Memory B cell (primary cell): Measurements from ENCODE around the gene IPO9.

Experiments
- ATAC-seq: fragments of 150-1000 bp; cut with Tn5 transposase; 2 replicates; pipeline ENCODE4 v1.10.0; 2021; ENCODE audit warnings: low read depth, mild to moderate bottlenecking, moderate library complexity
- DNase-seq, 2 donors: peaks; one replicate each; pipeline ENCODE4 v3.0.0; 2022; ENCODE audit warnings: low spot score in 2 of 2
- H3K27ac Mint-ChIP-seq: one replicate; pipeline ENCODE4 v1.8.0; 2022; ENCODE audit warnings: mild to moderate bottlenecking, moderate library complexity, mixed read lengths
- H3K27me3 Mint-ChIP-seq: one replicate; pipeline ENCODE4 v1.8.0; 2022; ENCODE audit warnings: mixed read lengths
- H3K36me3 Mint-ChIP-seq: one replicate; pipeline ENCODE4 v1.8.0; 2022; ENCODE audit warnings: mild to moderate bottlenecking, mixed read lengths
- H3K4me1 Mint-ChIP-seq: one replicate; pipeline ENCODE4 v1.8.0; 2022; ENCODE audit warnings: mixed read lengths
- H3K4me3 Mint-ChIP-seq: one replicate; pipeline ENCODE4 v1.8.0; 2022; ENCODE audit warnings: mild to moderate bottlenecking, moderate library complexity, mixed read lengths
- H3K9me3 Mint-ChIP-seq: one replicate; pipeline ENCODE4 v1.8.0; 2022; ENCODE audit warnings: mixed read lengths

Gene IPO9

DNA sequence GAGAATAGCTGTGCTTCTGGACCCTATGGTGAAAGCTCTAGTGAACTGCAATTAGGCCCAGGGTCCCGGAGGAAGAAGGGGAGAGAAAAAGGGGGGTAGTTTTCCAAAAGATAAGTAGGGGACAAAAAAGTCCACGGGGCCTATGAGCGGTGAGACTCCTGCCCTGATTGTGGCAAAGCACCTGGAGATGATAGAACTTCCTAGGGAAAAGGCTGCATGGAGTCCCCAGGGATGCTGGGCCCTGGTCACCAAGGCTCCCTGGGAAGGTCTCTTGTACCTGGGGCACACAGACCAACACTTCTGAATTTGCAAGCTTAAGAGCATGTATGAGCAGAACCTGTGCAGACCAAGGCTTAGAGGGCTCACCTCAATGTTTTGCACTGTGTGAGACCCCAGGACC lies 54.3 kb downstream of the IPO9 start:
- H3K9me3 Mint-ChIP-seq = no peaks in the 10 kb centered on the region
- ATAC-seq (no peak), DNase-seq (no peak)
- H3K36me3 Mint-ChIP-seq = no peaks in the 10 kb centered on the region
- H3K4me3 Mint-ChIP-seq = no peak overlapping the region
- H3K4me1 Mint-ChIP-seq = peaks cover 15% of the 10 kb centered on the region
- peaks cover 13% of the 10 kb centered on the region for H3K27me3 Mint-ChIP-seq
- no peak overlapping the region for H3K27ac Mint-ChIP-seq

DNA sequence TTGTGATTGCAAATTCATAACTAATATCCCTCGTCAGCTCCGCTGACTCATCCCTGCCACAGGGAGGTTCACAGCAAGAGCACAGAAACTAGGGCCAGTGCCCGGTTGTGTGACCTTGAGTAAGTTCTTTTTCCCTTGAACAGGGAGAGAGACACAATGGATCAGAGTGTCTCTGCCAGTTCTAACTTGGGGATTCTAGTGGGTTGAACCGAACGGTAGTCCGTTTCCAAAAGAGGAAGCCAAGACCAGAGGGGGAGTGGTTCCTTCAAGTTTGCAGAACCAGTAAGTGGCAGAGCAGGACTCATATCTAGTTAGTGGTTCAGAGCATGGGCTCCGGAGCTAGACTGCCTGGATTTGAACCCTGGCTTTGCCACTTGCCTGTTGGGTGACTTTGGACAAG lies 54.8 kb downstream of the IPO9 start:
- peak in 1 of 2 donors; percentile 29 for DNase-seq
- Mint-ChIP-seq H3K9me3 (no peaks in the 10 kb centered on the region), H3K27ac (no peak overlapping the region), H3K36me3 (no peaks in the 10 kb centered on the region), H3K4me3 (no peak overlapping the region), H3K4me1 (peaks cover 15% of the 10 kb centered on the region), H3K27me3 (peaks cover 13% of the 10 kb centered on the region)
- ATAC-seq = peak; percentile 45

DNA sequence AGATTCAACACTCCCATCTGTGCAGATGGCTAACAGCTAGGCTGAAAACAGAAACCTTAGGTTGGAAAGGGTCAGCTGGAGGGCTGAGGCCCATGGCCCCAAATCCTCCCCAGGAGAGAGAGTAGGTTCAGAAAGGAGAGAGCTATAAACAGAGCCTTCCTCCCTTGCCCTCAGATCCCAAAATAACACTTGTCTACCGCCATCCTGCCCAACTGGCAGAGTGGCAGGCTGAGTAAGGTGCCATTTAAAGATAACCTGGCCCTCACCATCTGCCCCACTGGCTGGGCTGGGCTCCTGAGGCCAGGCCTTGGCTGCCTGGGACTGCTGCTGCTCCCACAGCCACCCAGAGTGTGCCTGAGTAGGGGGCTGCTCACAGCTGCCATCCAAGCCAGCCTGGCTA lies 55.5 kb downstream of the IPO9 start:
- Mint-ChIP-seq H3K4me3 (no peak overlapping the region), H3K9me3 (no peaks in the 10 kb centered on the region), H3K27ac (no peak overlapping the region), H3K4me1 (peaks cover 15% of the 10 kb centered on the region), H3K36me3 (no peaks in the 10 kb centered on the region), H3K27me3 (peaks cover 13% of the 10 kb centered on the region)
- ATAC-seq = no peak
- DNase-seq = no peak

DNA sequence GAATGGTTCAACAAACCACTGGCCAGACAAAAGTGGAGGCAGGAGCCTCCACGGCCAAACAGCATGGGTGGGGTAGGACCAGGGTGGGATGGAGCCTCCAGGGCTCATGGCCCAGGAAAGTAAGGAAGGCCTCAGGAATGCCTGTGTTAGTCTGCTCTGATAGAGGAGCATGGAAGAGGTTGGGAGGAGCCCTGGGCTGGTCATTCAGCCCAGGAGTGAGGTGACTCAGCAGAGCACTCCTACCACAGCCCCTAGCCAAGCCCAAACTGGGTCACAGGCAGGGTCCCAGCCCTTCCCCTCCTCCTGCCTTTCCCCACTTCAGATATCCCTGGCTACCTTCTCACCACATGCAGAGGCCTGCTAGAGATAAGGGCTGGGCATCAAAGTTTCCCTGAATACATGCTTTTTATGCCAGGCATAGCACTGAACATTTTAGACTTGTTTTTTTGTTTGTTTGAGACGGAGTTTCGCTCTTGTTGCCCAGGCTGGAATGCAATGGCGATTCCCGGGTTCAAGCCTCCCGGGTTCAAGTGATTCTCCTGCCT lies 56.6 kb downstream of the IPO9 start:
- ATAC-seq (no peak), DNase-seq (no peak)
- Mint-ChIP-seq H3K4me1 (peaks cover 18% of the 10 kb centered on the region), H3K27ac (no peak overlapping the region), H3K4me3 (no peak overlapping the region), H3K36me3 (peaks cover 2% of the 10 kb centered on the region), H3K27me3 (peaks cover 17% of the 10 kb centered on the region), H3K9me3 (no peaks in the 10 kb centered on the region)

DNA sequence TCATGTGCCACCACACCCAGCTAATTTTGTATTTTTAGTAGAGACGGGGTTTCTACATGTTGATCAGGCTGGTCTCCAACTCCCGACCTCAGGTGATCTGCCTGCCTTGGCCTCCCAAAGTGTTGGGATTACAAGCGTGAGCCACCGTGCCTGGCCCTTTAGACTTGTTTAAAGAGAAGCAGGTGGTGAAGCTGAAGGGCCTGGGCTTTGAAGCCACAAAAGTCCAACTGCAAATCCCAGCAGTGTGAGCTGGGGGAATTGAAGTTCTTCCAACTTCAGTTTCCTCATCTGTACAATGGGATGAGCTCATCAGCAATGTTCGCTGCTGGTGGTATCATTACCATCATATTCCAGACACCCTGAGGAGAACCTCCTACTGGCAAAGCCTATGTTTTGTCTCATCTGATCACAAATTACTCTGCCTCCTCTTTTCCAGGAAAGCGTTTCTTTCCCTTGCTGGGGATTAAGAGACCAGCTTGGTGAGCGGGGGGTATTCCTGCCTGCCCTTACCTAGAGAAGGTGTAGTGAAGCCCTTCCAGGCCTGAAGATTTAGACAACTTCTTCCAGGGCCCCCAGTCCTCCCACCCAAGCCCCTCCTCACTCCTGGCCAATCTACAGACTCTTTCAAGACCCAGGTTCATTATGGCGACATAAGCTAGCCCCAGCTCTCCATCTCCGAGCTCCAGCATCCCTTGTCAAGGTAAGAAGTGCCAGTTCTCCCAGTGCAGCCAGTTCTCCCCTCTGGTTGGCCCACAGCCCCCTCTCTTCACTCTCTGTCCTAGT lies 57.3 kb downstream of the IPO9 start:
- Mint-ChIP-seq H3K9me3 (no peaks in the 10 kb centered on the region), H3K27me3 (peaks cover 21% of the 10 kb centered on the region), H3K27ac (no peak overlapping the region), H3K4me3 (no peak overlapping the region), H3K36me3 (peaks cover 2% of the 10 kb centered on the region), H3K4me1 (peaks cover 18% of the 10 kb centered on the region)
- ATAC-seq = no peak
- DNase-seq = no peak

DNA sequence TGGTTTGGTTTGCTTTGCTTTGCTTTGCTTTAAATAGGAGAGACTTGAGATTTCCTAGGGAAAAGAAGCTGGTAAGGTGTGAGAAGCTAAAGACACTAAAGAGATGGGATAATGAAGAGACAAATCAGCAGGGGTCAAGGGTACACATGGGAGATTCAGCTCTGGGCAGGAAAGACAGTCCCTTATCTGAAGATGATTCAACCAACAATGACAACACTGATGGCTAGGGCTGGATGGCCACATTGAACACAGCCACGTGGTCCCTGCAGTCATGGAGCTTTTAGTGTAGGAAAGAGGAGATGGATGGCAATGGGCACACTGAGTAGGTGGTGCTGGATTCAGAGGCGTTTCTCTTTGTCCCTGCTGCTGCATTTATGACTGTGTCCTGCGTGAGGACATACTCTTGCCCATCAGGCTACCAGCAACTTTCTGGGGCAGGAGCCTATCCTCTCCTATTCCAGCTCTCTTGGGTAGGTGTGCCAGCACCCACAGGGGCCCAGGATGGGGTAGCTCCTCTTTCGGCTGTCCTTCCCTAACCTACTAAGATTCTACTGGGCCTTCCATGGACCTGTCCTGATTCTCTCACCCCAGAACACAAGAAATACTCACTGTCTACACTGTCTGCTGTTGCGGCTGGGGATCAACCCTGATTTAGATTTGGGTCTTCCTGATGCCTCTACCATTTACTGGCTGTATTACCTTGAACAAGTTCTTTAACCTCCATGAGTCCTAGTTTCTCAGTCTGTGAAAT lies 58.3 kb downstream of the IPO9 start:
- Mint-ChIP-seq H3K27me3 (peaks cover 28% of the 10 kb centered on the region), H3K36me3 (peaks cover 2% of the 10 kb centered on the region), H3K4me1 (peaks cover 15% of the 10 kb centered on the region), H3K27ac (no peak overlapping the region), H3K4me3 (peak overlapping the region; percentile 25), H3K9me3 (no peaks in the 10 kb centered on the region)
- ATAC-seq (no peak), DNase-seq (no peak)

DNA sequence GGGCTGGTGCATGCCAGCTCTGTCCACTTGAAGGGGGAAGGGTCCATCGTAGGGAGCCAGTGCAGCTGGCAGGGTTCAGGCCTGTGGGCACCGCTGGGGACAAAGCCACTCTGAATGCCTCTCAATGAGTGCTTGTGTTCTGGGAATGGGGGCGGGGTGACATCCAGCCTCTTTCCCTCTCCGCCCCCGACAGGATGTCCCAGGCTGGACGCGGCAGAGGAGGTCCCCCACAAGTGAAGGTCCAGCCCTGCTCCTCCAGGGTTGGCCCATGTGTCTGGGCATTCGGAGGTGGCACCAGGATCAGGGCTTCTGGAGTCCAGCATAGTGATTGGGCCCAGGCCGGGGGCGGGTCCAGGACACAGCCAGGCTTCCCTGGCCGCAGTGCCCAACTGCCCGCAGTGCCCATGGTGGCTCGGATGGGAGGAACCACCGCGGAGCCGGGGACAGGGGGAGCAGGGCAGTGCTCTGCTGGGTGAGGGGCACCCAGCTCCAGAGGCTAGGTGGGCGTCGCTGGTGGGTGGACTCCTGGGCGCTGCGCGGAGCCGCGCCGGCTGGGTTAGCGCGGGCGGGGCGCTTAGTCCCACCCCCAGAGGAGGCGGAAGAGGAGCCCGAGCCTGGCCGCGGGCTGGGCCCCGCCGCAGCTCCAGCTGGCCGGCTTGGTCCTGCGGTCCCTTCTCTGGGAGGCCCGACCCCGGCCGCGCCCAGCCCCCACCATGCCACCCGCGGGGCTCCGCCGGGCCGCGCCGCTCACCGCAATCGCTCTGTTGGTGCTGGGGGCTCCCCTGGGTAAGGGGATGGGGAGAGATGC lies 59.5 kb downstream of the IPO9 start, which contains the start of gene SHISA4:
TSS of gene SHISA4 (plus strand) at position 617 of the 808 bp plus-strand sequence. CDS start at position 714, 97 bp downstream.
- DNase-seq (no peak), ATAC-seq (peak; percentile 51)
- Mint-ChIP-seq H3K9me3 (no peaks in the 10 kb centered on the region), H3K4me3 (peak within 1 kb of the TSS; percentile 82), H3K4me1 (peaks cover 13% of the 10 kb centered on the region), H3K27me3 (peaks cover 33% of the 10 kb centered on the region), H3K36me3 (peaks cover 2% of the 10 kb centered on the region), H3K27ac (no peak within 1 kb of the TSS)

DNA sequence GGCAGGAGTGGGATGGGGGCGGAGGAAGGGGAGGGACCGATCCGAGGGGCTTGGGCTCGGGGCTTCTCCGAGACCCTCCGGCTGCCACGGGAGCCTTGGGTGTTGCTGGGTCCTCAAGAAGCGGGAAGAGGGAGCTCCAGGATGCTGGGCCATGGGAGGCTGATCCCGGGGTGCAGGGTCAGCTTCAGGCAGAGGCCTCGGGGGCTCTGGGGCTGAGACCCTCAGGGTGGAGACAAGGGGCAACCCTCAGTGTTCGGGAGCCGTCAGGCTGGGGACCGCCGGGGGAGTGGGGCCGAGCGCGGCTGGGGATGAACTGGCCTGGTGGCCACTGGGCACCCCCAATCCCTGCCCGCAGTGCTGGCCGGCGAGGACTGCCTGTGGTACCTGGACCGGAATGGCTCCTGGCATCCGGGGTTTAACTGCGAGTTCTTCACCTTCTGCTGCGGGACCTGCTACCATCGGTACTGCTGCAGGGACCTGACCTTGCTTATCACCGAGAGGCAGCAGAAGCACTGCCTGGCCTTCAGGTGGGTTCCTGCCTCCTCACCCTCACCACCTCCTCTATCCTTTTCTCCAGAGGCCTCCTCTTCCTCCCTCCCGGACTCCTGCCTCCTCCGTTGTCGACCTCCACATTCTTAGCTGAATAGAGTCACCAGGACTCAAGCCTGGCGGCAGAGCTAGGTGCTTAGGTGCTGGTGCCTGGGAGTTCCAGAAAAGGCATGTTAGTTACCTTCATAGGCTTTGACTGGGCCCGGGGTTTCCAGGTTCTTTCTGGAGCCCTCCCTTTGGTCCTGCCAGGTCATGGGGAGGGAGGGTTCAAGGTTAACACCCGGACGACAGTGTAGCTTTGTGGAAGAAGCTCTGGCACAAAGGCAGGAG lies 60.4 kb downstream of the IPO9 start:
- H3K27me3 Mint-ChIP-seq = peaks cover 35% of the 10 kb centered on the region
- H3K4me1 Mint-ChIP-seq = peaks cover 6% of the 10 kb centered on the region
- H3K4me3 Mint-ChIP-seq = peak overlapping the region; percentile 82
- H3K36me3 Mint-ChIP-seq = peaks cover 2% of the 10 kb centered on the region
- no peak for DNase-seq
- no peak for ATAC-seq
- no peak overlapping the region for H3K27ac Mint-ChIP-seq
- H3K9me3 Mint-ChIP-seq = no peaks in the 10 kb centered on the region

DNA sequence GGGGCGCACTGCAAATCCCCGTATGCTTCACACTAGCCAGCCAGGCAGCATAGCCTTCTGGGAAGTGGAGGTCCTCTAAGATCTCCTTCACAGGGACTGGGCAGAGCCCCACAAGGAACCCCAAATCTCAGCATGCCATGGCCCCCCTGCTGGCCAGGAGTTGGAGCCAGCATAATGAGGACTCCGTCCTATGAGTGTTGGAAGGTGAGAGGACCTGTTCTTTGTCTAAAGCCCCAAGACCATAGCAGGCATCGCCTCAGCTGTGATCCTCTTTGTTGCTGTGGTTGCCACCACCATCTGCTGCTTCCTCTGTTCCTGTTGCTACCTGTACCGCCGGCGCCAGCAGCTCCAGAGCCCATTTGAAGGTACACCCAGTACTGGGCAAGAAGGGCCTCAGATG lies 61.3 kb downstream of the IPO9 start:
- peaks cover 37% of the 10 kb centered on the region for H3K27me3 Mint-ChIP-seq
- peaks cover 2% of the 10 kb centered on the region for H3K36me3 Mint-ChIP-seq
- H3K4me3 Mint-ChIP-seq = no peak overlapping the region

DNA sequence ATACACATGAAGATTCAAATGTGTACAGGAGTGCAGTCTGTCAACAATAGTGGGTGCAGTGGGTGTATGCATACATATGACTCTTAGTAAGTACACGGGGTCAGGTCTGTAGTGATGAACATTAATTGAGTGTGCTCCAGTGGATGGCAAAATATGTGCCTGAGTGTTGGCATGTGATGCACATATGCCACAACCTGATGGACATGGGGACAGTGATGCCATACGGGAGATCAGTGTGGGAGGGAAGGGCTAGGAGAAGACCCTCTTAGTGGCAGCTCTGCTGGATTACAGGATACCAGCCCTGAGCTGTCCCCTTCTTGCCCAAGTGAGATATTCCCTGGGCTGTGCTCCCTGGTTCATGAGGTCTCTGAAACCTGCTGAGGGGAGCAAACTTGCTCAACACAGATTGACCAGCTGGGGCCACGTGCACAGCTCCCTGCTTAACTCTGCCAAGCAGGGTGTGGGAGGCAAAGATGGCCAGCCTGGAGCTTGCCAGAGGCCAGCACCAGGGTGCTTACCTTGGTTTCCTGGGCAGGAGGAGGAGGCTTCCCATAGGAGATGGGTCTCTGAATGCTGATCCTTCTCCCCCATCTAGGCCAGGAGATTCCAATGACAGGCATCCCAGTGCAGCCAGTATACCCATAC lies 62.0 kb downstream of the IPO9 start:
- Mint-ChIP-seq H3K4me1 (peaks cover 4% of the 10 kb centered on the region), H3K4me3 (no peak overlapping the region), H3K36me3 (peaks cover 2% of the 10 kb centered on the region), H3K9me3 (no peaks in the 10 kb centered on the region), H3K27me3 (peaks cover 37% of the 10 kb centered on the region), H3K27ac (no peak overlapping the region)
- DNase-seq (no peak), ATAC-seq (no peak)

More for the DNA sequence above, 61.3 kb downstream of the IPO9 start:
- no peak for DNase-seq
- no peak for ATAC-seq
- Mint-ChIP-seq H3K9me3 (no peaks in the 10 kb centered on the region), H3K4me1 (peaks cover 4% of the 10 kb centered on the region), H3K27ac (no peak overlapping the region)

DNA sequence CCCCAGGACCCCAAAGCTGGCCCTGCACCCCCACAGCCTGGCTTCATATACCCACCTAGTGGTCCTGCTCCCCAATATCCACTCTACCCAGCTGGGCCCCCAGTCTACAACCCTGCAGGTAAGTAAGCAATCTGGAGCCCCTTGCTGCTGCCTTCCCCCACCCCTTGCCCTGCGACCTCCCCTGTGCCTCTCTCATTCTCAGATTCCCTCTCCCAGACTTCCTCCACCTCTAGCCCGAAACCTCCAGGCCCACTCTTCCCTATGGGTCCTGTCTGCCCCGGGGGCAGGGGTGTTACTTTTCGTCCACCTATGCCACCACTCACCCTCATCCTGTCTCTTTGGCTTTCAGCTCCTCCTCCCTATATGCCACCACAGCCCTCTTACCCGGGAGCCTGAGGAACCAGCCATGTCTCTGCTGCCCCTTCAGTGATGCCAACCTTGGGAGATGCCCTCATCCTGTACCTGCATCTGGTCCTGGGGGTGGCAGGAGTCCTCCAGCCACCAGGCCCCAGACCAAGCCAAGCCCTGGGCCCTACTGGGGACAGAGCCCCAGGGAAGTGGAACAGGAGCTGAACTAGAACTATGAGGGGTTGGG lies 62.6 kb downstream of the IPO9 start:
- H3K27ac Mint-ChIP-seq = no peak overlapping the region
- no peak overlapping the region for H3K4me3 Mint-ChIP-seq
- ATAC-seq (no peak), DNase-seq (no peak)
- peaks cover 2% of the 10 kb centered on the region for H3K36me3 Mint-ChIP-seq
- H3K4me1 Mint-ChIP-seq = peaks cover 5% of the 10 kb centered on the region
- no peaks in the 10 kb centered on the region for H3K9me3 Mint-ChIP-seq
- peaks cover 37% of the 10 kb centered on the region for H3K27me3 Mint-ChIP-seq

DNA sequence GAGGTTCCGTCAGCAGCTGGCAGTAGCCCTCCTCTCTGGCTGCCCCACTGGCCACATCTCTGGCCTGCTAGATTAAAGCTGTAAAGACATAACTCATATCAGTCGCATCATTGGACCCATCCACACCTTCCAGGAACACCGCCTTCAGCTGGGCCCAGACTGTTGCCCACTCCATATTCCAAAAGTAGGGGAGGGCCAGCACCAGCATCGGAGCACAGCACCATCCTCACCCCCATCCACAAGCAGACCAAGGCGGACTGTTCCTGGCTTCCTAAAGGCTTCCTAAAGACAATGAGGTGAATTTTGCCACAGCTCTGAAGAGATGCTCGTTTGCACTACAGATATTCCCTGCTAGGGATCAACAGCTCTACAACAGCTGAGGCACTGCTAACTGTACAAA lies 63.3 kb downstream of the IPO9 start:
- H3K4me1 Mint-ChIP-seq = peaks cover 5% of the 10 kb centered on the region
- H3K27ac Mint-ChIP-seq = no peak overlapping the region
- H3K27me3 Mint-ChIP-seq = peaks cover 30% of the 10 kb centered on the region
- H3K4me3 Mint-ChIP-seq = no peak overlapping the region
- DNase-seq (no peak), ATAC-seq (no peak)
- no peaks in the 10 kb centered on the region for H3K9me3 Mint-ChIP-seq
- H3K36me3 Mint-ChIP-seq = peaks cover 2% of the 10 kb centered on the region
